Thyroid gland (tissue), 4 donors: Measurements from ENCODE around the gene SMNDC1.

Experiments
- CTCF ChIP-seq, 6 experiments: fragments of 200-600 bp in 3 of 6; fragments of 450-650 bp in 3 of 6; sonication (generic) in 3 of 6; IDR thresholded peaks; one replicate each; pipeline ENCODE4 v1.5.1; 2016 to 2019; ENCODE audit warnings: antibody characterized with exemption in 6 of 6, mild to moderate bottlenecking in 2 of 6, inconsistent platforms in 1 of 6, moderate library complexity in 1 of 6
- POLR2A ChIP-seq, 2 donors: fragments of 450-650 bp; IDR thresholded peaks; one replicate each; pipeline ENCODE4 v1.6.1; 2017; ENCODE audit warnings: antibody characterized with exemption in 2 of 2, mild to moderate bottlenecking in 2 of 2, moderate library complexity in 1 of 2

GRCh38 chr10:110323503-110323902 lies 18.8 kb upstream of the SMNDC1 start:
- TF ChIP-seq CTCF (IDR thresholded peaks at IDR 0.05) = no peak
- no peak for TF ChIP-seq POLR2A (IDR thresholded peaks at IDR 0.05)
